Middle frontal gyrus (tissue), 1 donor: ENCODE measurements around the gene ANGEL2.
"Not testable (repeated sequence)": the region's sequence is repeated elsewhere in the genome, so short reads cannot be mapped to it uniquely, and the experiment has no call there.

Experiments used
- DNase-seq: peaks from one replicate; pipeline ENCODE4 v3.0.0-alpha.2; 2015; ENCODE audit warnings: low spot score; ENCODE audit errors: extremely low spot score

Gene ANGEL2

DNA sequence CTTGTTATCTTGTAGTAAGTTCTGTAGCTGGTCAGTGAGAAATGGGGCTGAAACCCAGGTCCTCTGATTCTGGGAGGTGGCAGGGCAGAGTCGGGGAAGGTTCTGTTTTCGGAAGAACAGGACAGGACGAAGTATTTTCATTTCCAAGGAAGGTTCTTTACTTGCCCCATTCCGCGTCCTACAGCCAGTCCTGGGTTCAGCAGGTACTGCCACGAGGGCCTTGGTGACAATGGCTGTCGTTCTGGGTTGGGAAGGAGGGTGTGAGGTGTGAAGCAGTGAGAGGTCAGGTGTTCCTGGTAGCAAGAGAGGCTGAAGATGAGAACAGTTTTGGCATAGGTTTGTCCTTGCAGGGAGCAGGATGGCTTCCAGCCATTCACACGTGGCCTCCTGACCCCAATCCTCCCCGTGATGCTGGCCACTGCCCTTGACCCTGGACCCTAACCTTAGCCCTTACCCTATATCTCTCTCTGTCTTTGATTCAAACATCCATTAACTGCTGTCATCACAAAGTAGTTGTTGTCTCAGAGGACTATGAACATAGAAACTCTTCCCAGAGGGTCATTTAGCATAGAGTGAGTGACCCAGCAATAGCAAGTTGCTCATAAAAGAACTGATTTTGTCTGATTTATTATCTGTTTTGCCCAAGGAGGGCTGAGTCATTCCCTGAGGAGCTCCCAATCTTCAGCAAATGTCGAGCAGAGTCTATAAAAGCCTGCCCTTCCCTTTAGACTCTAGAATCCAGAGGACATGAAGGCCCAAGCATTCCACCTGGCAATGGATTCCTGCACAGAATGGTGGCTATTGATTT lies 40.4 kb downstream of the ANGEL2 start:
- no peak for DNase-seq

DNA sequence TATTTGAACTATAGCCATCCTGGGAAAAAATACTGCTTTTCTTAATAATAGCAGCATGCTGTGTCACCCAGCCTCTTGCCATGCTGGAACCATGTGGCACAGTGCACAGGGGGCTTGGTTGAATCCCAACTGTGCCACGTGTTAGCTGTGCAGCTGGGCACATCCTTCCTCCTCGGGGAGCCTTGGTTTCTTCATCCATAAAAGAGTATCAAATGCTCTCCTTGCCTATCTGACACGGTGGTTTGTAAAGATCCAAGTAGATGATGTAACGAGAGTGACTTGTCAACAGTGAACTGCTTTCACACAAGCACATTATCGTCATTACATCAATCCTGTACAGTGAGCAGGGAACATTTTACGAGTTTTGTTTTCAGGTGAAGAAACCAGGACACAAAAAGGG lies 41.0 kb downstream of the ANGEL2 start:
- DNase-seq, result no peak

DNA sequence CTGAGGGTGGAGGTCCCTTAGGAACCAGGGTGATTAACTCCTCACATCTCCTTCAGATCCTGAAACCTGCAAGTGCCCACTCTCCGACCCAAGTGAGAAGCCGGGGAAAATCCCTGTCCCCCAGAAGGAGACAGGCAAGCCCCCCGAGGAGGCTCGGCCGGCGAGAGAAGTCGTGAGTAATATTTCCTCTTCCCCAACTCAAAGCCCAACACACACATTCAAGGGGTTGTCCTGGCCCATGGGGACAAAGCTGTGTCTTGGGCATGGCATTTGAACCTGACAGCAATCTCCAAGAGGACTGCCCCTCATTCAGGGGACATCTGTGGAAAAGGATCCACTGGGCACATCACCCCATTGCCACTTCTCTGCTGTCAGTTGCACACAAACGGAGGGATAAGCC lies 41.8 kb downstream of the ANGEL2 start:
- no peak for DNase-seq

DNA sequence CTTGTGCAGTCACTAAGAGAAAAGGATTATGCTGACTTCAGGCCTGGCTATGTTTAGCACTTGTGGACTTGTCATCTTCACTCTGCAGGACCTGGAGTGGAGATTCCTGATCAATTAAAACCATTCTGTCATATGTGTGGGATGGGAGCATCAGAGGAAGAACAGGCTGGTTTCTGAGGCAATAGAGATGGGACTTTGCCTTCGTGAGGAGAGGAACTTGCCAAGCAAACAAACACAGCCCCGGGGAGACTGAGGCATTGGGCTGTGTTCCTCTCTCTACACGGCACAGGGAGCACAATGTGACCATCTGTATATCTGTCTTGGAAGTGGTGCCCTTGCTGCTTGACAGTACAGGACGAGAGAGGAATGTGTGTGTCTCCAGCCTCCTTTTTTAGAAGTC lies 42.2 kb downstream of the ANGEL2 start:
- DNase-seq, result no peak

DNA sequence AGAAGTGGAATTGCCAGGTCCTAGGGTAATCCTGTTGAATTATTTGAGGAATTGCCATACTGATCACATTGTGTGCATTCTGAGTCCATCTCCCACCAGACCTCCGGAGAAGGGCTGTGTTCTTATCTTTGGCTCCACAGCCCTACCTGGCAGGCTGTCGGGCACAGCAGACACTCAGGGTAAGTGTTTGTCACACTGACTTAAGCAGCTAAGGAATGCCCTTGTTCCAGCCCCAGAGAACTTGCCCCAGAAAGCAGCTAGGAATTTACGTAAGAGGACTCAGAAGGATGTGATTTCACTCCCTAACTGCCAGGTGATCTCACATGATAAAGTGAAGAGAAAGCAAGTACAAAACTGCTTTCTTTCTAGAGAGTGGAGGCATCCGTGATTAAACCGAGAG lies 44.4 kb downstream of the ANGEL2 start:
- no peak for DNase-seq

DNA sequence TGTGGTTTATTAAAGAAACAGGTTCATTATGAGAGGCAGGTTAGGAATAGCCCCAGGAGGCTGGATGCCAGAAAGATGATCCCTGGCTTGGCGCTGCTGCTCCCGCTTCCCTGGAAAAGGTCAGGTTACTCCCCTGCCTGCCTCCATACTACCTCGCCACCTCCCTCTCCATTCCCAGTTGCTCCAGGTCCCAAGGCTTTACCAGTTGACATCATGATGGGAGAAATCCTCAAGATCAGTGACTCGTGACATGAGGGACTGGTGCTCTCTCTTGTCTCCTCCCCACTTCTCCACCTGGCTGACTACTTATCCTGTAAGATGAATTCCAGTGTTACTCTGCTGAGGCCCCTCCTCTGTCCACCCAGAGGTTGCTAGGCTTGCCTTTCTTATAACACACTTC lies 45.6 kb downstream of the ANGEL2 start:
- DNase-seq, result no peak

DNA sequence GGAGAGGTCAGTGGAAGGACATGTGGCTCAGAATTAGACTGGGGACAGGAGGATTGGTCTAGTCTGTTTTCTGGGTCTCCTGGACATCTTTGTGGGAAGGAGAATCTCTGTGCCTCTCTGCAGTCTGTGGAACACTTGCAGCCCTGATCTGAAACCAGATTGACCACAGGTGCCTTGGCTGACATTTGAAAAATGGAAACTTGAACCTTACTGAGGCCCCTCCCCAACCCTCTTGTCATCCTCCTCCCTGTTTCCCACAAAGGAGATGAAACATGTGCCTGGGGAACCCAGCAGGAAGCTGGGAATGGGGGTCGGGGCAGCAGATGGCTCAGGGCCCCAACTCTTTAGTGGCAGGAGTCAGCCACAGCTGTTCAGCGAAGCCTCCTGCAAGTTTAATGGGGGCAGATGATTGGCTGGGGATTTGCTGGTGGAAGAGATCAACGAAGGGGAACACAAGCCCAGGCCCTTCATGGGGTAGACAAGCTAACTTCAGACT lies 47.3 kb downstream of the ANGEL2 start:
- no peak for DNase-seq

DNA sequence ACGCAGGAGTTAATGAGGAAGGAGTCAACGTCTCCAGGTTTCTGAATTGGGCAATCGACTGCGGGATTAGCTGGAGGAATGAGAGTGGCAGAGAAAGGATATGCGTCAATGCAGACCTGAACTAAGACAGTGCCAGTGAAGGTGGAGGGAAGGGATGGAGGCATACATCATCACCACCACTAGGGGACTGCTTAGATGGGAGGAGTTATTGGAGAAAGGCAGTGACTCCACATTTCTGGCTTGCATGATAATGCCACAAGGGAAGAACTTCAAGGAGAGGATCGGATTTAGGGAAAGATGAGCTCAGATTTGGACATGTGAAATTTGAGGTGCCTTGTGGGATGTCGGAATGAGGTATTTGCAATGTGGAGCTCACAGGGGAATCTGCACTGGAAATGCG lies 47.9 kb downstream of the ANGEL2 start:
- no peak for DNase-seq

DNA sequence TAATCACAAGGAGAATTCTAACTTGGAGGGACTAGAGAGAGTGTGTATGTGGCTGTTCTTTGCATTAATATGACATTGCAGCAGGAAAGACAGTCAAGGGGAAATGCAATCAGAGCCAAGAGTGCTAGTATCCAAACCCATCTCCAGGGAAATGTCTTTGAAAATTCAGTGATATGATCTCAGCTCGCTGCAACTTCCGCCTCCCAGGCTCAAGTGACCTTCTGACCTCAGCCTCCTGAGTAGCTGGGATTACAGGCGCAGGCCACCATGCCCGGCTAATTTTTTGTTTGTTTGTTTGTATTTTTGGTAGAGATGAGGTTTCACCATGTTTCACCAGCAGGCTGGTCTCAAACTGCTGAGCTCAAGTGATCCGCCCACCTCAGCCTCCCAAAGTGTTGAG lies 49.1 kb downstream of the ANGEL2 start:
- no peak for DNase-seq

DNA sequence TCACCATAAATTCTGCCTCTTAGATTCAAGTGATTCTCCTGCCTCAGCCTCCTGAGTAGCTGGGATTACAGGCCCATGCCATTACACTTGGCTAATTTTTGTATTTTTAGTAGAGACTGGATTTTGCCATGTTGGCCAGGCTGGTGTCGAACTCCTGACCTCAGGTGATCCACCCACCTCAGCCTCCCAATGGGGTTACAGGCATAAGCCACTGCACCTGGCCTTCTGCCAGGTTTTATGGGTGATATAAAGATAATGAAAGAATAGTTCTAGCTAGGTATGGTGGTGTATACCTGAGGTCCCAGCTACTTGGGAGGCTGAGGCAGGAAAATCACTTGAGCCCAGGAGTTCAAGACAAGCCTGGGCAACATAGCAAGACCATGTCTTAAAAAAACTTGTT lies 50.7 kb downstream of the ANGEL2 start:
- DNase-seq, result not testable (repeated sequence)

DNA sequence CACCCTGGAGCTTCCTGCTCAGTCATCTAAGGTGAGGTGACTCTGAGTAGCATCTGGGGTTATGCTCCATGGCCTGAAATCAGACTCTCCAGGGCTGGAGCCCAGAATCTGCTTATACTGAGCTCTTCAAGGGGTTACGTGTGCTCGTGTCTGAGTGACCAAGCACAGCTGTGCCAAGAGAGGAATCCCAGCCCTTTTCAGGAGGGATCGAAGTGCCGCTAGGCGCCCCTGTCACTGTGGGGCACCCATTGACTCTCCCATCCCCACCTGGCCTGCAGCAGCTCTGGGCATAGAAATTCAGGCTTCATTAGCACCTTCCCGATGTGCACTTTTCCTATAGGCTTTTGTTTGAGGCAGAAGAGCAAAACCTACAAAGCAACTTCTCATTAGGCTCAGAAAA lies 51.6 kb downstream of the ANGEL2 start:
- no peak for DNase-seq

DNA sequence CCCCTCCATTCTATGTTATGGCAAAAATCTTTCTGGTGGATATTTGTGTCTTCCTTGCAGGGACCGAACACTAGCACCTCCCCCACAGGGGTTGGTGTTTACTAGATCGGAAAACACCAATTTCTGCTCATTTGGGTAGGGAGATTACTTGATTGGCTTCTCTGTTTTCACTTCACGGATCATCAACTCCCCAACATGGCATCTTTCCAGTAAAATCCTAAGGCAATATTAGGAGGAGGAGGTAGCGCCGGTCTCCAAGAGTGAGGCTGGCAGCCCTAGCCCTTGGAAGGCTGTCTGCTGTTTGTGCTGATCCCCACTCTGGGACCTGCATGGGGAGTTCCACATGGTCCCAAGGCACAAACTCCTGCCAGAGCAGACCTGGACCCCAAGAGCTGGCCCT lies 53.2 kb downstream of the ANGEL2 start:
- no peak for DNase-seq

DNA sequence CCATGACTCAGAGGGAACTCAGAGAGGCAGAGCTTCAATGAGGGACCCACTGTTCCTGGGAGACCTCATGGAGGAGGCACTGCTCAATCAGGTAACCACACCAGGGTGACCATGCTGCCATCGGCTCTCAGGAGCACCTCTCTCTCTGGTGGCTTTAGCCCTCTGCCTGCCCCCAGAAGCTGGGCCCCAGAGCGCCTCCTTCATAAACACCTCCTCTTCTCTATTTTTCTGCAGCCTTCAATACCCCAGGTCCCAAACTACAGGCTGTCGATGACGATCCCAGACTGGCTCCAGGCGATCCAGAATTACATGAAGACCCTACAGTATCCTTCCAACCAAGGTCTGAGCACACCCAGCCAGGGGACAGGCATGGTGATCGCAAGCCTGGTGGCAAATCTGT lies 54.7 kb downstream of the ANGEL2 start:
- no peak for DNase-seq

DNA sequence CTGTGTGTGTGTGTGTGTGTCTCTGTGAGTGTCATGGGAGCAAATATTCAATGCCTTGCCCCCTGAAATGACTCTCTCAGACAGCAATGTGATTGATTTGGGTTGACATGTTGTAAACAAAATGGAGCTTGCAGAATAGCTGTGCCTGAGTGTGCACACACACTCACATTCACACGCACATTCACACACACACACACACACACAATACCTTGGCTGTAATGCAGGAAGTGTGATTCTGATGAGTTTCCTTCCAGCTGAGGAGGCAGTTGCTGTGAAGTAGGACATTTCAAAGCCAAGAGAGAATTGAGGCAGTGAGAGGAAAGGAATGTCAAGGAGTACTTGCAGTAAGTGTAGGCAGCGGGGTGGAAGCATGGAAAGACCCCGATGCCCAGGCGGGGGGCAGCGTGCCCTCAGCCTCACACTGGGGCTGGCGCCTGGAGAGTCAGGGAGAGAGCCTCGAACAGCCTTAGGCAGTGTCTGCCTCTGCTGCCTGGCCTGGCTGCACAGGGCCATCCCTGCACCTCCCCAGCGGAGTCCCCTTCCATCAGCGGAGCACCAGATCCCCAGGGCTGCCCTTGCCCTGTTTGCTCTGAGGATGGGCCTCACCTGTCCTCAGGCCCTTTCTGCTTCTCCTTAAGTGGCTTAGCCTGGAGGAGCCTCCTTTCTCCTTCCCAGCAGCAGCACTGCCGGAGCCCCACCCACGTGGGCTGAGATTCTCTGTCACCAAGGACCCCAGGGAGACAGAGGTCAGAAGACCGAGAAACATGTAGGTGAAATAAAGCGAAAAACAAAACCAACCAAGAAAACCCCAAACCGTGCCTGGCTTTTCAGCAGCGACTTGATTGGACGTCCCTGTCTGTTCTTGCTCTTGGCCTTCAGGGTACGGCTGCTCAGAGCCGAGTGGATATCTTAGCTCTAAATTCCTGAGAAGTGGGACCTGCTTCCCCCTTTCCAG lies 56.1 kb downstream of the ANGEL2 start:
- DNase-seq, result no peak

DNA sequence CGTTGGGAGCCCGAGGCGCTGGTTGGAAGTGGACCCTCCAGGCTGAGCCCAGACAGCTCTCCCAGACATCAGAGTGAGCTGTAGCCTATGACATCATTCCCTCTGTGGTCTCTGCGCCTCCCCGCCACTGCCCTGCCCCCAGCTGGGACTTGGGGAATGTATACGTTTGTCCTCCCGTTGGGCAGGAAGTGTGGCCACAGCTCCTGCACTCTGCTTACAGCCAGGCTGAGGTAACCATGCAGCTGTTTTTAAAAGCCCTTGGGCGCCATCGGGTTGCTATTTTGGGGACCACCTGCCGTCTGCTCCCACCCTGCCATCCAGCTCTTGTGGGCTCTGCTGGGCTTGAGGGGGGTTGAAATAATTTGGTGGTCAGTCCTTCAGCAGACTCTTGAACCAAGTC lies 57.5 kb downstream of the ANGEL2 start:
- DNase-seq, result no peak

DNA sequence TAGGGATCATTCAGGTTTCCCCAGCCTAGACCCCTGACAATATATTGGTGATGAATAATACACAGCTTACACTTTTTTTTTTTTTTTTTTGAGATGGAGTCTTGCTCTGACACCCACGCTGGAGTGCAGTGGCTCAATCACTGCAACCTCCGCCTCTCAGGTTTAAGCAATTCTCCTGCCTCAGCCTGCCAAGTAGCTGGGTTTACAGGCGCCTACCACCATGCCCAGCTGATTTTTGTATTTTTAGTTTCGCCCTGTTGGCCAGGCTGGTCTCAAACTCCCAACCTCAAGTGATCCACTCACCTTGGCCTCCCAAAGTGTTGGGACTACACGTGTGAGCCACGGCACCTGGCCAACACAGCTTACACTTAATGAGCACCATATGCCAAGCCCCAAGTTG lies 58.1 kb downstream of the ANGEL2 start:
- DNase-seq, result no peak

DNA sequence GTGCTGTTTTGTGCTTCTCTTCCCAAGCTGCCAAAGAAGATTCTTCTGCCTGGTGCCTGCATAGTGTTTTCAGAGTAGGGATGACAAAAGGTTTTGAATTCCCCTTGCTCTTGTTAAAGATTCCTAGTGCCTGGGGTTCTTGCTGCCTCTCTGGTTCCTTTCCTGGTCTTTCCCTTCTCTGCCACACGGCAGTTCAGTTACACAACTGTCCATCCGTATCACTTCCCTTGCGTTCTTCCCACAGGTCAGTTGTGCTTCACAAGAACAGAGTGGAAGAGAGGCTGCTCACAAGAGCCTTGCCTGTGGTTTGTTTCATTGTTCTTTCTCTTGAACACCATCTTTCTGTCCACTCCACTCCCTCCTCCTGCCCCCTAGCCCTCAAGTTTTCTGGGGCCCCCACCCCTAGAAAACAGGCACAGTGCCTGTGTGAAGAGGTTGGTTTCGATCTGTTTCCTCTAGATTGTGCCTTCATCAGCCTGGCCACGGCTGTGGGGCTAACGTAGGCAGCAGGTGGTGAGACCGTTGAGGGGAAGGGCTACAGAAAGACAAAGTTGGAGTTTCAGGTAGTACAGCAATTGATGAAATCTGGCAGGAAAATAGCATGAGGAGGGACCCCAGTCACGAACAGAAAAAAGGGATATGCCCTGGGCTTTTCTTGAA lies 59.6 kb downstream of the ANGEL2 start:
- DNase-seq, result no peak

DNA sequence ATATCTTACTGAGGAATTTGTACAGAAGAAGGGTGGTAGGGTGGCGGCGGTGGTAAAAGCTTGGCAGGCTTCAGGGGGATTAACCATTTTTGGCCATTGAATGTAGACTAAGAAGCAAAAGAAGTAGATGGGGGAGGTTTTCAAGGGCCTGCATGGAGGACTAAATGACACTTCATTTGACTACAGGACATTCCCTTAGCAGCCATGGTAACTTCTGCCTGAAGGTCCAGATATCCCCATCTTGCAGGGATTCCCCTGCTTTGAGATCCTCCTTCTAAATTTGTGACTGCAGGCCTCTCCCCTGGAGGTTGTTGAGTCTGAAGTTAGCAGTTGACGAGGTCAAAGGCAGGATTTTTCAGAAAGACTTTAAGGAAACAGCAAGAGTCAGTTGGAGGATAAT lies 60.6 kb downstream of the ANGEL2 start:
- DNase-seq, result no peak

DNA sequence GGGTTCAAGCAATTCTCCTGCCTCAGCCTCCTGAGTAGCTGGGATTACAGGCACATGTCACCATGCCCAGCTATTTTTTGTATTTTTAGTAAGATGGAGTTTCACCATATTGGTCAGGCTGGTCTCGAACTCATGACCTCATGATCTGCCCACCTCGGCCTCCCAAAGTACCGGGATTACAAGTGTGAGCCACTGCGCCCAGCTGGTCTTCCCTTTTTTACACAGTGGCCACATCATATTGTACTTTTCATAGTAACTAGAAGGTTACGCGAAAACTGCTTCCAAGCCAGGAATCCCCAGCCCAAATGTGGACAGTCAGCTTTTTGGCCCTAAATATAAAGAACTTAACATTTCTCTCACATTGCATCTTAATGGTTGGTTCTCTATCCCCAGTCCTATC lies 61.2 kb downstream of the ANGEL2 start:
- DNase-seq, result no peak

DNA sequence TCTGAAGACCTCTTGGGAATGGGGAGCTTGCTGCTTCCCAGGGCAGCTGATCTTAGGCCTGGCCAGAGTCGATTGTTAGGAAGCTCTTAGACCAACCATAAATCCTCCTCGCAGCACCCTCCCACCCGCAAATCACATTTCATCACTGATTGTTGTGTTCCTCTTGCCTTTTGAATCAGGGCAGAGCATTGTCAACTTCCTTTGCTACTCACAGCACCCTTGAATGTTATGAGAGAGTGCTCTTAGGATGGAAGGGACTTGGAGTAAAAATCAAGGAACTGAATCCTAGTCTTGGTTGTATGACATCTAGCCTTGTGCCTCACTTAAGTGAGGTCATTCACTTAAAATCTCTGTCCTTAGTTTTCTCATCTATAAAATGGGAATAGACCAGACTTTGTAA lies 62.3 kb downstream of the ANGEL2 start:
- DNase-seq, result no peak

DNA sequence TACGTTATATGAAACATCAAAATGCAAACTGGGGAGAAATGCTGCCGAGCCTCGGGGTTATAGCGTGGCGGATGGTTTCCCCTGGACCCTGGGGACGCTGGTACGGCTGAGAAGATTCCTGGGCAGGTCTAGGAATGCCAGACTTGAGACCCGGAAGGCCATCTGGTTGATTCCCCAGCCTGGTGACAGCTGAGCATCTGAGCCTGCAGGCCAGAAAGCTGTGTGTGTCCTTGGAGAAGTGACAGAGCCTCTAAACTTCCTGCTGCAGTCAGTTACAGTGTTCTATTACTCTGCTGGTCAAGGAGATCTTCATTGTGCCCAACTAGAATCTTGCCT lies 63.1 kb downstream of the ANGEL2 start:
- no peak for DNase-seq
